GM23338 (cell line): ENCODE results near the gene BCAS3. TPM values are rescaled to one million over a fixed set of nuclear protein-coding genes. Genes with fewer than 3 reads are reported as not detected.
A peak's percentile ranks its signal among the peaks of the same experiment; 100 is the strongest.

Experiments used
- ATAC-seq: fragments of 200-7000 bp; cut with Tn5 transposase; 3 replicates; pipeline ENCODE4 v1.9.1; 2020
- DNase-seq: peaks from one replicate; pipeline ENCODE4 v3.0.0-alpha.2; 2015; ENCODE audit warnings: low spot score
- H2AFZ ChIP-seq: fragments of 200-600 bp; sonication (generic); 2 replicates; pipeline ENCODE4 v1.8.0; 2016; ENCODE audit warnings: antibody characterized with exemption, mild to moderate bottlenecking, moderate library complexity
- H3F3A ChIP-seq: fragments of 200-600 bp; sonication (generic); replicated peaks from 2 replicates; pipeline ENCODE4 v1.8.0; 2017; ENCODE audit warnings: antibody characterized with exemption, mixed run types, low read depth
- H3K27ac ChIP-seq: fragments of 200-600 bp; sonication (generic); 2 replicates; pipeline ENCODE4 v1.6.1; 2016; ENCODE audit warnings: low read depth
- H3K27me3 ChIP-seq: fragments of 200-600 bp; sonication (generic); 2 replicates; pipeline ENCODE4 v1.8.0; 2016; ENCODE audit warnings: mild to moderate bottlenecking, mixed run types, moderate library complexity; ENCODE audit not compliant: insufficient read depth
- H3K36me3 ChIP-seq: fragments of 200-600 bp; sonication (generic); 2 replicates; pipeline ENCODE4 v1.8.0; 2016; ENCODE audit warnings: mild to moderate bottlenecking; ENCODE audit not compliant: insufficient read depth
- H3K4me1 ChIP-seq: fragments of 200-600 bp; sonication (generic); 2 replicates; pipeline ENCODE4 v1.8.0; 2016; ENCODE audit warnings: mild to moderate bottlenecking, moderate library complexity; ENCODE audit not compliant: insufficient read depth
- H3K4me2 ChIP-seq: fragments of 200-600 bp; sonication (generic); 2 replicates; pipeline ENCODE4 v1.7.1; 2017; ENCODE audit warnings: mixed run types
- H3K4me3 ChIP-seq: fragments of 200-600 bp; sonication (generic); 2 replicates; pipeline ENCODE4 v1.6.1; 2016; ENCODE audit warnings: mixed run types
- H3K79me2 ChIP-seq: fragments of 200-600 bp; sonication (generic); replicated peaks from 2 replicates; pipeline ENCODE4 v1.8.0; 2017; ENCODE audit warnings: mild to moderate bottlenecking; ENCODE audit not compliant: insufficient read depth
- H3K9me2 ChIP-seq: fragments of 200-600 bp; sonication (generic); 2 replicates; pipeline ENCODE4 v1.8.0; 2017; ENCODE audit not compliant: insufficient read depth
- H4K20me1 ChIP-seq: fragments of 200-600 bp; sonication (generic); replicated peaks from 2 replicates; pipeline ENCODE4 v1.8.0; 2017; ENCODE audit warnings: mild to moderate bottlenecking; ENCODE audit not compliant: insufficient read depth
- H3K27ac Mint-ChIP-seq: 2 replicates; pipeline ENCODE4 v1.8.0; 2020; ENCODE audit warnings: inconsistent platforms, mild to moderate bottlenecking, moderate library complexity, mixed read lengths
- H3K27me3 Mint-ChIP-seq: 3 replicates; pipeline ENCODE4 v1.8.0; 2022; ENCODE audit warnings: low read depth, mild to moderate bottlenecking, moderate library complexity, mixed read lengths, inconsistent platforms; ENCODE audit not compliant: insufficient read depth, poor library complexity
- H3K36me3 Mint-ChIP-seq: 3 replicates; pipeline ENCODE4 v1.8.0; 2021; ENCODE audit warnings: low read depth, mild to moderate bottlenecking, inconsistent platforms, moderate library complexity, mixed read lengths
- H3K4me1 Mint-ChIP-seq: 3 replicates; pipeline ENCODE4 v1.8.0; 2020; ENCODE audit warnings: mild to moderate bottlenecking, inconsistent platforms, mixed read lengths
- H3K4me3 Mint-ChIP-seq: 3 replicates; pipeline ENCODE4 v1.8.0; 2021; ENCODE audit warnings: moderate library complexity, mild to moderate bottlenecking, inconsistent platforms, mixed read lengths
- H3K9me3 Mint-ChIP-seq: 3 replicates; pipeline ENCODE4 v1.8.0; 2020; ENCODE audit warnings: moderate library complexity, mild to moderate bottlenecking, inconsistent platforms, mixed read lengths
- CREB1 ChIP-seq: fragments of 250-450 bp; sonication (Bioruptor Pico); IDR thresholded peaks from 2 replicates; pipeline ENCODE4 v1.5.0; 2020; ENCODE audit warnings: low read depth, mild to moderate bottlenecking, moderate library complexity
- EZH2 ChIP-seq: fragments of 200-600 bp; sonication (generic); IDR thresholded peaks from one replicate; pipeline ENCODE4 v1.8.0; 2017; ENCODE audit warnings: antibody characterized with exemption, mild to moderate bottlenecking, low read depth; ENCODE audit not compliant: unreplicated experiment
- EZH2phosphoT487 ChIP-seq: fragments of 200-600 bp; sonication (generic); IDR thresholded peaks from one replicate; pipeline ENCODE4 v1.8.1; 2018; ENCODE audit warnings: antibody characterized with exemption; ENCODE audit not compliant: unreplicated experiment
- JUNB ChIP-seq: IDR thresholded peaks from one replicate; pipeline ENCODE4 v1.6.1; 2016; ENCODE audit warnings: antibody characterized with exemption; ENCODE audit not compliant: unreplicated experiment
- NANOG ChIP-seq: IDR thresholded peaks from 2 replicates; pipeline ENCODE4 v1.6.1; 2016; ENCODE audit warnings: antibody characterized with exemption, borderline replicate concordance
- POLR2AphosphoS5 ChIP-seq: IDR thresholded peaks from 2 replicates; pipeline ENCODE4 v1.6.1; 2016; ENCODE audit warnings: antibody characterized with exemption, low read depth
- STAT1 ChIP-seq: IDR thresholded peaks from one replicate; pipeline ENCODE4 v1.6.1; 2016; ENCODE audit warnings: antibody characterized with exemption; ENCODE audit not compliant: unreplicated experiment
- ZNF114 ChIP-seq: fragments of 250-450 bp; sonication (Bioruptor Pico); IDR thresholded peaks from 2 replicates; pipeline ENCODE4 v1.5.0; 2020; ENCODE audit warnings: mild to moderate bottlenecking, moderate library complexity
- ZNF331 ChIP-seq: fragments of 250-450 bp; sonication (Bioruptor Pico); IDR thresholded peaks from 2 replicates; pipeline ENCODE4 v1.5.0; 2020; ENCODE audit warnings: low read depth, mild to moderate bottlenecking, moderate library complexity
- polyA plus RNA-seq: library from polyadenylated mRNA; unstranded; fragments of >200 nt; fragmentation: Nextera tagmentation; extraction: Ambion mirVana; gene quantifications from 2 replicates; pipeline ENCODE4 v1.2.1, GENCODE V29; 2016
- total RNA-seq: library from RNA; depleted of rRNA; stranded (reverse); fragments of >200 nt; shearing (Covaris generic); gene quantifications from 2 replicates; pipeline ENCODE4 v1.2.3, GENCODE V29; 2014
- TF ChIP-seq, protein P1 (sequence below): IDR thresholded peaks from one replicate; pipeline ENCODE4 v1.6.1; 2018; ENCODE audit warnings: antibody characterized with exemption; ENCODE audit not compliant: unreplicated experiment
- TF ChIP-seq, protein P2 (sequence below): IDR thresholded peaks from 2 replicates; pipeline ENCODE4 v1.6.1; 2016; ENCODE audit warnings: antibody characterized with exemption
- TF ChIP-seq, protein P3 (sequence below): fragments of 250-450 bp; sonication (Bioruptor Pico); IDR thresholded peaks from 2 replicates; pipeline ENCODE4 v1.5.0; 2020; ENCODE audit warnings: mild to moderate bottlenecking, moderate library complexity
- TF ChIP-seq, protein P4 (sequence below), 2 experiments: fragments of 200-600 bp in 1 of 2; sonication (generic) in 1 of 2; conservative IDR thresholded peaks; 2 replicates each; pipeline versions ENCODE4 v1.5.1 to v1.6.1; 2016 to 2017; ENCODE audit warnings: antibody characterized with exemption in 2 of 2, low read depth in 2 of 2, mild to moderate bottlenecking in 2 of 2, moderate library complexity in 1 of 2

The BCAS3 gene
- total and polyA plus RNA-seq, 2 experiments from 2014 or later, result 8.2 to 28.0 TPM

DNA sequence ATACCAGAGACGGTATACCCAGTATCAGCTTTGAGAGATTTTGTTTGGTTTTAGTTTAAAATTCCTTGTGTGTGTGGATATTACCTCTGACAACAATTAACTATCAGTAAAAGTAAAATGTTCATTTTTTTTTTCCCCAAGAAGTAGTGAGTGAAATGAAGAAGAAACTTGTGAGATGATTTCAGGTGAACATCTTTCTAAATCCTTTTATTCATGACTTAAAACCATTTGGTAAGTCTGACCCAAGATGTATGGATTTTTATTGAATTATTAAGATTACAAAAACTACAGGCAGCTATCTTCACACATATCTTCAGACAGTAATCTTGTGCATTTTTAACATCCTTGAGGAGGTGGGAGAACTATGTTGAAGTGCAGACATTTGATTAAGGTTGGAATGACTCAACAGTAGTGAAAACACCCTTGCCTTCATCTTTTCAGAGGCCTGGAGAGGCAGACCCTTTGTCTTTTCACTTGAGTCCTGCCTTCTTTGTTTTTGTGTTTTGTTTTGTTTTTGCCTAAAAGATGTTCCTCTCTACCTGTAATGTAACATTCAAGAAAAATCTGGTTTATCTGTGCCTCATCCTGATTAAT lies 481.7 kb downstream of the BCAS3 start:
- no peak overlapping the region for H3K4me3 Mint-ChIP-seq
- no peaks in the 10 kb centered on the region for H3K36me3 ChIP-seq
- H3K79me2 ChIP-seq, result no peaks in the 10 kb centered on the region
- no peaks in the 10 kb centered on the region for H3F3A ChIP-seq
- peak; percentile 38 for DNase-seq
- H2AFZ ChIP-seq, result no peak overlapping the region
- peak; percentile 65; the same call in 2 of the 3 replicates for ATAC-seq
- no peak for TF ChIP-seq NANOG
- TF ChIP-seq STAT1, result no peak
- no peak for TF ChIP-seq ZNF114 (CRISPR knock-in tag)
- TF ChIP-seq, protein P1, sequence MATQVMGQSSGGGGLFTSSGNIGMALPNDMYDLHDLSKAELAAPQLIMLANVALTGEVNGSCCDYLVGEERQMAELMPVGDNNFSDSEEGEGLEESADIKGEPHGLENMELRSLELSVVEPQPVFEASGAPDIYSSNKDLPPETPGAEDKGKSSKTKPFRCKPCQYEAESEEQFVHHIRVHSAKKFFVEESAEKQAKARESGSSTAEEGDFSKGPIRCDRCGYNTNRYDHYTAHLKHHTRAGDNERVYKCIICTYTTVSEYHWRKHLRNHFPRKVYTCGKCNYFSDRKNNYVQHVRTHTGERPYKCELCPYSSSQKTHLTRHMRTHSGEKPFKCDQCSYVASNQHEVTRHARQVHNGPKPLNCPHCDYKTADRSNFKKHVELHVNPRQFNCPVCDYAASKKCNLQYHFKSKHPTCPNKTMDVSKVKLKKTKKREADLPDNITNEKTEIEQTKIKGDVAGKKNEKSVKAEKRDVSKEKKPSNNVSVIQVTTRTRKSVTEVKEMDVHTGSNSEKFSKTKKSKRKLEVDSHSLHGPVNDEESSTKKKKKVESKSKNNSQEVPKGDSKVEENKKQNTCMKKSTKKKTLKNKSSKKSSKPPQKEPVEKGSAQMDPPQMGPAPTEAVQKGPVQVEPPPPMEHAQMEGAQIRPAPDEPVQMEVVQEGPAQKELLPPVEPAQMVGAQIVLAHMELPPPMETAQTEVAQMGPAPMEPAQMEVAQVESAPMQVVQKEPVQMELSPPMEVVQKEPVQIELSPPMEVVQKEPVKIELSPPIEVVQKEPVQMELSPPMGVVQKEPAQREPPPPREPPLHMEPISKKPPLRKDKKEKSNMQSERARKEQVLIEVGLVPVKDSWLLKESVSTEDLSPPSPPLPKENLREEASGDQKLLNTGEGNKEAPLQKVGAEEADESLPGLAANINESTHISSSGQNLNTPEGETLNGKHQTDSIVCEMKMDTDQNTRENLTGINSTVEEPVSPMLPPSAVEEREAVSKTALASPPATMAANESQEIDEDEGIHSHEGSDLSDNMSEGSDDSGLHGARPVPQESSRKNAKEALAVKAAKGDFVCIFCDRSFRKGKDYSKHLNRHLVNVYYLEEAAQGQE, result no peak
- no peak for TF ChIP-seq ZNF331
- TF ChIP-seq POLR2AphosphoS5, result no peak
- no peak for TF ChIP-seq EZH2phosphoT487
- TF ChIP-seq JUNB, result no peak
- TF ChIP-seq, protein P2, sequence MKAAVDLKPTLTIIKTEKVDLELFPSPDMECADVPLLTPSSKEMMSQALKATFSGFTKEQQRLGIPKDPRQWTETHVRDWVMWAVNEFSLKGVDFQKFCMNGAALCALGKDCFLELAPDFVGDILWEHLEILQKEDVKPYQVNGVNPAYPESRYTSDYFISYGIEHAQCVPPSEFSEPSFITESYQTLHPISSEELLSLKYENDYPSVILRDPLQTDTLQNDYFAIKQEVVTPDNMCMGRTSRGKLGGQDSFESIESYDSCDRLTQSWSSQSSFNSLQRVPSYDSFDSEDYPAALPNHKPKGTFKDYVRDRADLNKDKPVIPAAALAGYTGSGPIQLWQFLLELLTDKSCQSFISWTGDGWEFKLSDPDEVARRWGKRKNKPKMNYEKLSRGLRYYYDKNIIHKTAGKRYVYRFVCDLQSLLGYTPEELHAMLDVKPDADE, result no peak
- TF ChIP-seq, protein P3, sequence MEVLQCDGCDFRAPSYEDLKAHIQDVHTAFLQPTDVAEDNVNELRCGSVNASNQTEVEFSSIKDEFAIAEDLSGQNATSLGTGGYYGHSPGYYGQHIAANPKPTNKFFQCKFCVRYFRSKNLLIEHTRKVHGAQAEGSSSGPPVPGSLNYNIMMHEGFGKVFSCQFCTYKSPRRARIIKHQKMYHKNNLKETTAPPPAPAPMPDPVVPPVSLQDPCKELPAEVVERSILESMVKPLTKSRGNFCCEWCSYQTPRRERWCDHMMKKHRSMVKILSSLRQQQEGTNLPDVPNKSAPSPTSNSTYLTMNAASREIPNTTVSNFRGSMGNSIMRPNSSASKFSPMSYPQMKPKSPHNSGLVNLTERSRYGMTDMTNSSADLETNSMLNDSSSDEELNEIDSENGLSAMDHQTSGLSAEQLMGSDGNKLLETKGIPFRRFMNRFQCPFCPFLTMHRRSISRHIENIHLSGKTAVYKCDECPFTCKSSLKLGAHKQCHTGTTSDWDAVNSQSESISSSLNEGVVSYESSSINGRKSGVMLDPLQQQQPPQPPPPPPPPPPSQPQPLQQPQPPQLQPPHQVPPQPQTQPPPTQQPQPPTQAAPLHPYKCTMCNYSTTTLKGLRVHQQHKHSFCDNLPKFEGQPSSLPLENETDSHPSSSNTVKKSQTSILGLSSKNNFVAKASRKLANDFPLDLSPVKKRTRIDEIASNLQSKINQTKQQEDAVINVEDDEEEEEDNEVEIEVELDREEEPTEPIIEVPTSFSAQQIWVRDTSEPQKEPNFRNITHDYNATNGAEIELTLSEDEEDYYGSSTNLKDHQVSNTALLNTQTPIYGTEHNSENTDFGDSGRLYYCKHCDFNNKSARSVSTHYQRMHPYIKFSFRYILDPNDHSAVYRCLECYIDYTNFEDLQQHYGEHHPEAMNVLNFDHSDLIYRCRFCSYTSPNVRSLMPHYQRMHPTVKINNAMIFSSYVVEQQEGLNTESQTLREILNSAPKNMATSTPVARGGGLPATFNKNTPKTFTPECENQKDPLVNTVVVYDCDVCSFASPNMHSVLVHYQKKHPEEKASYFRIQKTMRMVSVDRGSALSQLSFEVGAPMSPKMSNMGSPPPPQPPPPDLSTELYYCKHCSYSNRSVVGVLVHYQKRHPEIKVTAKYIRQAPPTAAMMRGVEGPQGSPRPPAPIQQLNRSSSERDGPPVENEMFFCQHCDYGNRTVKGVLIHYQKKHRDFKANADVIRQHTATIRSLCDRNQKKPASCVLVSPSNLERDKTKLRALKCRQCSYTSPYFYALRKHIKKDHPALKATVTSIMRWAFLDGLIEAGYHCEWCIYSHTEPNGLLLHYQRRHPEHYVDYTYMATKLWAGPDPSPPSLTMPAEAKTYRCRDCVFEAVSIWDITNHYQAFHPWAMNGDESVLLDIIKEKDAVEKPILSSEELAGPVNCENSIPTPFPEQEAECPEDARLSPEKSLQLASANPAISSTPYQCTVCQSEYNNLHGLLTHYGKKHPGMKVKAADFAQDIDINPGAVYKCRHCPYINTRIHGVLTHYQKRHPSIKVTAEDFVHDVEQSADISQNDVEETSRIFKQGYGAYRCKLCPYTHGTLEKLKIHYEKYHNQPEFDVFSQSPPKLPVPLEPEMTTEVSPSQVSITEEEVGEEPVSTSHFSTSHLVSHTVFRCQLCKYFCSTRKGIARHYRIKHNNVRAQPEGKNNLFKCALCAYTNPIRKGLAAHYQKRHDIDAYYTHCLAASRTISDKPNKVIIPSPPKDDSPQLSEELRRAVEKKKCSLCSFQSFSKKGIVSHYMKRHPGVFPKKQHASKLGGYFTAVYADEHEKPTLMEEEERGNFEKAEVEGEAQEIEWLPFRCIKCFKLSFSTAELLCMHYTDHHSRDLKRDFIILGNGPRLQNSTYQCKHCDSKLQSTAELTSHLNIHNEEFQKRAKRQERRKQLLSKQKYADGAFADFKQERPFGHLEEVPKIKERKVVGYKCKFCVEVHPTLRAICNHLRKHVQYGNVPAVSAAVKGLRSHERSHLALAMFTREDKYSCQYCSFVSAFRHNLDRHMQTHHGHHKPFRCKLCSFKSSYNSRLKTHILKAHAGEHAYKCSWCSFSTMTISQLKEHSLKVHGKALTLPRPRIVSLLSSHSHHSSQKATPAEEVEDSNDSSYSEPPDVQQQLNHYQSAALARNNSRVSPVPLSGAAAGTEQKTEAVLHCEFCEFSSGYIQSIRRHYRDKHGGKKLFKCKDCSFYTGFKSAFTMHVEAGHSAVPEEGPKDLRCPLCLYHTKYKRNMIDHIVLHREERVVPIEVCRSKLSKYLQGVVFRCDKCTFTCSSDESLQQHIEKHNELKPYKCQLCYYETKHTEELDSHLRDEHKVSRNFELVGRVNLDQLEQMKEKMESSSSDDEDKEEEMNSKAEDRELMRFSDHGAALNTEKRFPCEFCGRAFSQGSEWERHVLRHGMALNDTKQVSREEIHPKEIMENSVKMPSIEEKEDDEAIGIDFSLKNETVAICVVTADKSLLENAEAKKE (CRISPR knock-in tag), result no peak
- TF ChIP-seq, protein P4, sequence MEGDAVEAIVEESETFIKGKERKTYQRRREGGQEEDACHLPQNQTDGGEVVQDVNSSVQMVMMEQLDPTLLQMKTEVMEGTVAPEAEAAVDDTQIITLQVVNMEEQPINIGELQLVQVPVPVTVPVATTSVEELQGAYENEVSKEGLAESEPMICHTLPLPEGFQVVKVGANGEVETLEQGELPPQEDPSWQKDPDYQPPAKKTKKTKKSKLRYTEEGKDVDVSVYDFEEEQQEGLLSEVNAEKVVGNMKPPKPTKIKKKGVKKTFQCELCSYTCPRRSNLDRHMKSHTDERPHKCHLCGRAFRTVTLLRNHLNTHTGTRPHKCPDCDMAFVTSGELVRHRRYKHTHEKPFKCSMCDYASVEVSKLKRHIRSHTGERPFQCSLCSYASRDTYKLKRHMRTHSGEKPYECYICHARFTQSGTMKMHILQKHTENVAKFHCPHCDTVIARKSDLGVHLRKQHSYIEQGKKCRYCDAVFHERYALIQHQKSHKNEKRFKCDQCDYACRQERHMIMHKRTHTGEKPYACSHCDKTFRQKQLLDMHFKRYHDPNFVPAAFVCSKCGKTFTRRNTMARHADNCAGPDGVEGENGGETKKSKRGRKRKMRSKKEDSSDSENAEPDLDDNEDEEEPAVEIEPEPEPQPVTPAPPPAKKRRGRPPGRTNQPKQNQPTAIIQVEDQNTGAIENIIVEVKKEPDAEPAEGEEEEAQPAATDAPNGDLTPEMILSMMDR (conservative IDR thresholded peaks at IDR 0.05; ENCODE audit: low read depth in 2 of 2), result no peak
- TF ChIP-seq EZH2, result no peak
- no peak for TF ChIP-seq CREB1 (CRISPR knock-in tag)
- H3K9me2 ChIP-seq, result no peaks in the 10 kb centered on the region
- no peak overlapping the region for H3K4me2 ChIP-seq
- peak overlapping the region; percentile 96 for H3K27ac Mint-ChIP-seq
- H3K4me1 ChIP-seq, result peaks cover 29% of the 10 kb centered on the region
- peaks cover 53% of the 10 kb centered on the region for H3K4me1 Mint-ChIP-seq
- H3K27me3 ChIP-seq, result no peaks in the 10 kb centered on the region
- no peak overlapping the region for H3K27ac ChIP-seq
- no peaks in the 10 kb centered on the region for H3K27me3 Mint-ChIP-seq
- no peak overlapping the region for H3K4me3 ChIP-seq
- peaks cover 4% of the 10 kb centered on the region; the same call in 2 of the 3 replicates for H3K9me3 Mint-ChIP-seq
- H4K20me1 ChIP-seq, result no peaks in the 10 kb centered on the region
- H3K36me3 Mint-ChIP-seq, result no peaks in the 10 kb centered on the region
